ENCODE data around the gene CRYBA2.
A peak's percentile ranks its signal among the peaks of the same experiment; 100 is the strongest.

The CRYBA2 gene

GRCh38 chr2:218979846-218980734, 13.1 kb downstream of the CRYBA2 start:
- Histone ChIP-seq H3K27me3 (ENCODE audit: control insufficient read depth in 1 of 2, insufficient read depth in 2 of 2, low read length in 2 of 2) (peaks cover 35 to 68% of the 10 kb centered on the region in 2 donors), H3K4me1 (ENCODE audit: insufficient read depth, low read length) (peaks cover 18% of the 10 kb centered on the region), H3K9me3 (ENCODE audit: low read length) (peaks cover 4% of the 10 kb centered on the region), H3K4me3 (ENCODE audit: low read depth in 1 of 2, low read length in 2 of 2) (peak overlapping the region in 1 of 2 donors; percentile 45), H3K36me3 (ENCODE audit: insufficient read depth, low read length) (no peaks in the 10 kb centered on the region), H3K27ac (ENCODE audit: low read depth, low read length) (no peak overlapping the region), H3K9ac (ENCODE audit: low read length) (no peak overlapping the region)

- H3K9ac ChIP-seq (ENCODE audit: low read length), result no peak overlapping the region
- H3K4me3 ChIP-seq (ENCODE audit: low read depth in 1 of 2, low read length in 2 of 2), result no peak overlapping the region
- H3K27ac ChIP-seq (ENCODE audit: low read depth, low read length), result no peak overlapping the region
- no peaks in the 10 kb centered on the region for H3K9me3 ChIP-seq (ENCODE audit: low read length)
- peaks cover 11 to 33% of the 10 kb centered on the region in 2 donors for H3K27me3 ChIP-seq (ENCODE audit: control insufficient read depth in 1 of 2, insufficient read depth in 2 of 2, low read length in 2 of 2)
- no peaks in the 10 kb centered on the region for H3K4me1 ChIP-seq (ENCODE audit: insufficient read depth, low read length)
- H3K36me3 ChIP-seq (ENCODE audit: insufficient read depth, low read length), result no peaks in the 10 kb centered on the region
These were observed 18.0 kb downstream of the CRYBA2 start for GRCh38 chr2:218975060-218975777.

DNA sequence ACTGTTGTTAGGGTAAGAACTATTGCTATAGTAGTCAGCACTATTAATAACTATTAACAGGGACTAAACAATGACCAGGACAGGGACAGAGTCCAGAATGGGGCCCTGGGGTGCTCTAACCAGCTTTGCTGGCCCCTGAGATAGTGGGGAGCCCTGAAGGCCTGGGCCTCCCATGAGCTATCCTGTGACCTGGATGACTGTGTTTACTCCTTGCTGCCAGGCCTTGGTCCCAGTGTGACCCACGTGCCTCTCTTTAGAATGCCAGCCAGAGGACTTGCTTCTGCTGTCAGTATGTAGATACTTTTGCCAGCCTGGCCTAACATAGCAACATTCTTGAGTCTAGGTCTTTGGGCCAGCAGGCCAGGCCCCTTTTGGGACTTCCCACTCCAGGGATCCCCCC, 22.3 kb downstream of the CRYBA2 start:
- no peaks in the 10 kb centered on the region for H3K9me3 ChIP-seq (ENCODE audit: low read length)
- no peak overlapping the region for H3K9ac ChIP-seq (ENCODE audit: low read length)
- no peak overlapping the region for H3K4me3 ChIP-seq (ENCODE audit: low read depth in 1 of 2, low read length in 2 of 2)
- H3K36me3 ChIP-seq (ENCODE audit: insufficient read depth, low read length), result no peaks in the 10 kb centered on the region
- peaks cover 8 to 11% of the 10 kb centered on the region in 2 donors for H3K27me3 ChIP-seq (ENCODE audit: control insufficient read depth in 1 of 2, insufficient read depth in 2 of 2, low read length in 2 of 2)
- no peak overlapping the region for H3K27ac ChIP-seq (ENCODE audit: low read depth, low read length)
- no peaks in the 10 kb centered on the region for H3K4me1 ChIP-seq (ENCODE audit: insufficient read depth, low read length)

DNA sequence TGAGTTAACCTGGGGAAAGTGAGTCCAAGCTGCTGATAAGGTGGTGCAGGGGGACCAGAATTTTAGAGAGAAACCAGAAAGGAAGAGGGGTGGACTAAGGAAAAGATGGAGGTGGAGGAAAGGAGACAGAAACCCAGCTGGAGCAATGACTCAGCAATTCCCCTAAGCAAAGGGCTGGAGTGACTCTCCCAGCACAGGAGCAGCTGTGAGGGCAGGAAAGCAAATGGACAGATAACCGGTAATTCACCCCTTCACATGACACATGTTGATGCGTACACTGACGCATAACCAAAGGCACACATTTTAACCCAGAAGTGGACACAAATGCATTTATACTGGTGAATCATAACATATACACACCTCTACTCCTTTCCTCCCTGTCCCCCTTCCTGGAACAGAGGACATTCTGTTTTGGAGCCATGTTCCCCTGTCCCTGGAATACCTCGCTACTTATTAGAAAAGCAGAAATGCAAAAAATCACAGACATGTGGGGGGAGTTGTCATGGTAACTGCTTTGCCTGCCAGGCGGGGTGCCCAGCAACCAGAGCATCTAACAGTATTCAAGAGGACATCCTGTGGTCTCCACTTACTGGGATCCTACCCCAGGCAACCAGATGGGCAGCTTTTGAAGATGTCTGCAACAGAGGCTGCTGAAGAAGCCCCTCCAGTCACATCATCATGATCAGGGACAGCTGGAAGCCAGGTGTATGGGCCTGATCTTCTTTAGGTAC, 29.0 kb downstream of the CRYBA2 start:
- H3K27ac ChIP-seq (ENCODE audit: low read depth, low read length), result no peak overlapping the region
- H3K36me3 ChIP-seq (ENCODE audit: insufficient read depth, low read length), result no peaks in the 10 kb centered on the region
- H3K9me3 ChIP-seq (ENCODE audit: low read length), result no peaks in the 10 kb centered on the region
- H3K27me3 ChIP-seq (ENCODE audit: control insufficient read depth in 1 of 2, insufficient read depth in 2 of 2, low read length in 2 of 2), result peaks cover 33 to 57% of the 10 kb centered on the region in 2 donors
- no peak overlapping the region for H3K9ac ChIP-seq (ENCODE audit: low read length)
- H3K4me1 ChIP-seq (ENCODE audit: insufficient read depth, low read length), result no peaks in the 10 kb centered on the region
- no peak overlapping the region for H3K4me3 ChIP-seq (ENCODE audit: low read depth in 1 of 2, low read length in 2 of 2)

DNA sequence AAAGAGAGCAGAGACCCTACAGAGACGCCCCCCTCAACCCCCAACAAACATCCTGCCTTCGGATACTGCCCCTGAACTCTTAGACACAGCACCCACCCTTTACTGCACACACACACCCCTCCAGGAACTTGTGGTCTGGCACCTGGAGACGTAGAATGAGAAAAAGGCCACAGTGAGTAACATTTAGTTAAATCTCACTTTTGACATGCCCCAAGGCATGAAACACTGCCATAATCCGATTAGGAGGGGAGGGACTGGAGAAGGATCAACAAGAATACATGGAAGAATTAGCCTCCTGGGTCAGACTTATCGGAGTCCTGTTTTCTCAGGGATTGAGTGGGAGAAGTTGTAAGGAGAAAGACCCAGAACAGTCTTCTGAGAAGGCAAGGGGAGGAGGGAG, 29.6 kb downstream of the CRYBA2 start:
- no peaks in the 10 kb centered on the region for H3K4me1 ChIP-seq (ENCODE audit: insufficient read depth, low read length)
- H3K9me3 ChIP-seq (ENCODE audit: low read length), result no peaks in the 10 kb centered on the region
- H3K4me3 ChIP-seq (ENCODE audit: low read depth in 1 of 2, low read length in 2 of 2), result no peak overlapping the region
- peaks cover 39 to 63% of the 10 kb centered on the region in 2 donors for H3K27me3 ChIP-seq (ENCODE audit: control insufficient read depth in 1 of 2, insufficient read depth in 2 of 2, low read length in 2 of 2)
- no peak overlapping the region for H3K9ac ChIP-seq (ENCODE audit: low read length)
- H3K36me3 ChIP-seq (ENCODE audit: insufficient read depth, low read length), result no peaks in the 10 kb centered on the region
- no peak overlapping the region for H3K27ac ChIP-seq (ENCODE audit: low read depth, low read length)

DNA sequence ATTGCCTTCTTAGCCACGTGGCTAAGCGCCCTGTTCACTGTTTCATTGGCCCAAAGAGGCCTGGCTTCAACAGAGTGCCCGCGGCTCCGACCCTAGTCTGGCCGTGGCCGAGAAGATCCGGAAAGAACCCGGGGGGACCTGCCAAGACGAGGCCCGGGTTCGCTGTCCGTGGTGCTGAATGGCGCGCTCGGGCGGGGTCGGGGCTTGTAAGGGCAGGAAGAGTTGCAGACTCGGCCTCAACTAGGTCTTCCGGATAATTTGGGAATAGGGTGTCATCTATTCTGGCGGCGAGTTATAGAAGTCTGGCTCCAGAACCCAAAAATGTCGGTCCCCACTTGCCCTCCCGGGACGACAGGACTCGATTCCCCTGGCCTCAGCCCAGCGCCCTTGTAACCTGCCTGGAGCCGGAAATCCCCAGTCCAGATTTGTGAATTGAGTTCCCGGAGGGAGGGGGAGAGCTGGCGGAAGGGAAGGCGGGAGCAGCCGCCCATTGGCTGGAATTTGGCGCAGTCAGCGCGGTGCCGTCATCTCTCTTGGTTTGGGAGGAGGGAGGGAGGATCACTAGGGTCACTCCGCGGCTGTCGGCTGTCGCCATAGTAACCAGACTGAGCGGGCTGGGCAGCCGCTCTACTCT, 30.2 kb downstream of the CRYBA2 start:
- Histone ChIP-seq H3K9me3 (ENCODE audit: low read length) (no peaks in the 10 kb centered on the region), H3K4me3 (ENCODE audit: low read depth in 1 of 2, low read length in 2 of 2) (no peak overlapping the region), H3K9ac (ENCODE audit: low read length) (no peak overlapping the region), H3K36me3 (ENCODE audit: insufficient read depth, low read length) (no peaks in the 10 kb centered on the region), H3K27ac (ENCODE audit: low read depth, low read length) (no peak overlapping the region), H3K4me1 (ENCODE audit: insufficient read depth, low read length) (no peaks in the 10 kb centered on the region), H3K27me3 (ENCODE audit: control insufficient read depth in 1 of 2, insufficient read depth in 2 of 2, low read length in 2 of 2) (peaks cover 44 to 69% of the 10 kb centered on the region in 2 donors)

DNA sequence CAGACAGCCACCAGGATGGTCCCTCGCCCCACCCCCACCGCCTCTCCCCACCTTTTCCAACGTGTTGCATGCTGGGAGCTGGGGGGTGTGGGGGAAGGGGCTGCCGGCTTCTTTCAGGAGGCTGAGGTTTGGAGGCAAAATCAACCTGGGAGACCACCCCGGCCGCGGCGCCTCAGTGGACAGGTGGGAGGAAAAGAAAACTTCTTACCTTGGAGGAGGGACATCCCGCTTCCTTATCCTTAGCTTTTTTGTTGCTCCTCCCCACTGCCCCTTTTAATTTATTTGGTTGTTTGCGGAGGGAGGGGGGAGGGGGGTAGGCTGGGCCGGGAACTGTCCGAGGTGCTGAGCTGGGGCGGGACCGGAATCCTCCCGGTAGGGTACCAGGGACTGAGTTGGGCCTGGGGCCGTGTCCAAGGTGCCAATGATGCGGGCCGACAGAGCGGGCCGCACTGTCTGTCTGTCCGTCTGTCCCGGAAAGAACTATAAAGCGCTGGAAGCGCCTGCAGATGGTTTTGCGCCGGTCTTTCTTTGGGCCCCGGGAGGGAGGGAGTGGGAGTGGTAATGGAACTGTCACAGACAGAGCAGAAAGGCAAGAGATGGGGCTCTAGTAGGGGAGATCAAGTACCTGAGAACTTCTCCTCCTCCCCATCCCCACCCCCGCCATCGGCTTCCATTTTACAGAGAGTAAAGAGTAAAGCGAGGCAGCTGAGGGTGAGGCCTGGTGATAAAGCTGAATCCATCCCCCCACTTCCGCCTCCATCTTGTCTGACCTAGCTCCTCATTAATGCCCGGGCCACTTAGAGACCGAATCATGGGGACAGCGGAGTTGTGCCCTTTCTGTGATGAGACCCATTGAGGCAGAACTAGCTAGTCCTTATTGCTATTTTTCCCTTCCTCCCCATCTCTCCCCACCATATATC, 31.3 kb downstream of the CRYBA2 start:
- Histone ChIP-seq H3K4me3 (ENCODE audit: low read depth in 1 of 2, low read length in 2 of 2) (no peak overlapping the region), H3K36me3 (ENCODE audit: insufficient read depth, low read length) (no peaks in the 10 kb centered on the region), H3K9ac (ENCODE audit: low read length) (no peak overlapping the region), H3K4me1 (ENCODE audit: insufficient read depth, low read length) (no peaks in the 10 kb centered on the region), H3K27me3 (ENCODE audit: control insufficient read depth in 1 of 2, insufficient read depth in 2 of 2, low read length in 2 of 2) (peaks cover 44 to 70% of the 10 kb centered on the region in 2 donors), H3K9me3 (ENCODE audit: low read length) (no peaks in the 10 kb centered on the region), H3K27ac (ENCODE audit: low read depth, low read length) (no peak overlapping the region)

DNA sequence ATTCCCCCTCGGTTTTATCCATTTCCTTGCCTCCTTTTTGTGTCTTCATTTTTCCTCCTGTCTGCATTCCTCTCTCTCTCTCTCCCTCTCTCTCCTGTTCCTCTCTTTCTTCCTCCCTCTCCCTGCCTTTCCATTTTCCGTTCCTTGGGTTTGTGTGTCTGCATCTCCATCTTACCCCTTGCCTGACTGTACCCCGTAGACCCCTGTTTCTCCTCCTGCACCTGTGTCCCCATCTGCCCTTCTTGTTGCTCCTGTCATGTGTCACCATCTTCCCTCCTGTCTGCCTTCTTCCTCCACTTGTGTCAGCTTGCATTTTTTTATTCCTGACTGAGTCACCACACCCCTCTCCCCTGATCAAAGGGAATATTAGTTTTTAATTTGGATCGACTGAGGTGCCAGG, 32.0 kb downstream of the CRYBA2 start:
- Histone ChIP-seq H3K27me3 (ENCODE audit: control insufficient read depth in 1 of 2, insufficient read depth in 2 of 2, low read length in 2 of 2) (peaks cover 44 to 70% of the 10 kb centered on the region in 2 donors), H3K4me1 (ENCODE audit: insufficient read depth, low read length) (no peaks in the 10 kb centered on the region), H3K36me3 (ENCODE audit: insufficient read depth, low read length) (no peaks in the 10 kb centered on the region), H3K27ac (ENCODE audit: low read depth, low read length) (no peak overlapping the region), H3K9me3 (ENCODE audit: low read length) (no peaks in the 10 kb centered on the region), H3K4me3 (ENCODE audit: low read depth in 1 of 2, low read length in 2 of 2) (no peak overlapping the region), H3K9ac (ENCODE audit: low read length) (no peak overlapping the region)

- no peak overlapping the region for H3K4me3 ChIP-seq (ENCODE audit: low read depth in 1 of 2, low read length in 2 of 2)
- no peaks in the 10 kb centered on the region for H3K4me1 ChIP-seq (ENCODE audit: insufficient read depth, low read length)
- H3K27me3 ChIP-seq (ENCODE audit: control insufficient read depth in 1 of 2, insufficient read depth in 2 of 2, low read length in 2 of 2), result peaks cover 44 to 70% of the 10 kb centered on the region in 2 donors
- no peaks in the 10 kb centered on the region for H3K36me3 ChIP-seq (ENCODE audit: insufficient read depth, low read length)
- no peak overlapping the region for H3K9ac ChIP-seq (ENCODE audit: low read length)
- H3K9me3 ChIP-seq (ENCODE audit: low read length), result no peaks in the 10 kb centered on the region
- no peak overlapping the region for H3K27ac ChIP-seq (ENCODE audit: low read depth, low read length)
These were observed 32.7 kb downstream of the CRYBA2 start for GRCh38 chr2:218960309-218961165.
